Prostate gland (tissue), 2 donors: Measurements from ENCODE around the gene SLAMF8.

Experiments used
- POLR2A ChIP-seq: fragments of 450-650 bp; IDR thresholded peaks from one replicate; pipeline ENCODE4 v1.6.1; 2016; ENCODE audit warnings: antibody characterized with exemption, mild to moderate bottlenecking
- POLR2AphosphoS5 ChIP-seq: sonication (generic); formaldehyde crosslinking; IDR thresholded peaks from one replicate; pipeline ENCODE4 v1.6.1; 2017; ENCODE audit warnings: antibody characterized with exemption
- TF ChIP-seq, protein P1 (sequence below), 4 experiments: fragments of 200-600 bp in 2 of 4; fragments of 450-650 bp in 2 of 4; sonication (generic) in 2 of 4; IDR thresholded peaks; 1 replicate in 3 of 4; 2 replicates in 1 of 4; pipeline ENCODE4 v1.5.1; 2016 to 2019; ENCODE audit warnings: antibody characterized with exemption in 4 of 4, mild to moderate bottlenecking in 2 of 4, moderate library complexity in 2 of 4

DNA sequence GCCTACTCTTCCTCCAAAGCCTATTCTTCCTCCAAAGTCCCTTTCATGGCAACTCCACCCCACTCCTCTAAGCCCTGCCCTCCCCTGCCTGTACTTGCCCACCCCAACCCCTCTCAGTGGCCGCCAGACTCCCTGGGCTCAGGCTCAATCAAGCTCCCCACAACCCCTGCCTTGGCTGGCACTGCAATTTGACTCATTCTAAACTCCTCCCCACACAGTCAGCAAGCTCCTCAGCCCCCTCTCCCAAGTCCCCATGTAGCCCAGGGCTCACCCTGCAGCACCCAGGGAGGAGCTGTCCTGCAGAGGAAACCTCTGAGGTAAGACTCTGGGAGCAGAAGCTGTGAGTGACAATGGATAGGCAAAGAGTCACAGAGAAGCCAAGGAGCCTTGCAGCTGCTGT lies 39.4 kb downstream of the SLAMF8 start:
- no peak for TF ChIP-seq POLR2AphosphoS5
- TF ChIP-seq, protein P1, sequence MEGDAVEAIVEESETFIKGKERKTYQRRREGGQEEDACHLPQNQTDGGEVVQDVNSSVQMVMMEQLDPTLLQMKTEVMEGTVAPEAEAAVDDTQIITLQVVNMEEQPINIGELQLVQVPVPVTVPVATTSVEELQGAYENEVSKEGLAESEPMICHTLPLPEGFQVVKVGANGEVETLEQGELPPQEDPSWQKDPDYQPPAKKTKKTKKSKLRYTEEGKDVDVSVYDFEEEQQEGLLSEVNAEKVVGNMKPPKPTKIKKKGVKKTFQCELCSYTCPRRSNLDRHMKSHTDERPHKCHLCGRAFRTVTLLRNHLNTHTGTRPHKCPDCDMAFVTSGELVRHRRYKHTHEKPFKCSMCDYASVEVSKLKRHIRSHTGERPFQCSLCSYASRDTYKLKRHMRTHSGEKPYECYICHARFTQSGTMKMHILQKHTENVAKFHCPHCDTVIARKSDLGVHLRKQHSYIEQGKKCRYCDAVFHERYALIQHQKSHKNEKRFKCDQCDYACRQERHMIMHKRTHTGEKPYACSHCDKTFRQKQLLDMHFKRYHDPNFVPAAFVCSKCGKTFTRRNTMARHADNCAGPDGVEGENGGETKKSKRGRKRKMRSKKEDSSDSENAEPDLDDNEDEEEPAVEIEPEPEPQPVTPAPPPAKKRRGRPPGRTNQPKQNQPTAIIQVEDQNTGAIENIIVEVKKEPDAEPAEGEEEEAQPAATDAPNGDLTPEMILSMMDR (IDR thresholded peaks at IDR 0.05): no peak
- TF ChIP-seq POLR2A: no peak
